NCI-H460 (cell line): ENCODE measurements around the gene ZBTB47. TPM values are rescaled to one million over a fixed set of nuclear protein-coding genes. Genes with fewer than 3 reads are reported as not detected.

Experiments
- DNase-seq: peaks from one replicate; pipeline ENCODE4 v3.0.0-alpha.2; 2016; ENCODE audit warnings: low read depth; ENCODE audit errors: extremely low read depth
- total RNA-seq: library from RNA; depleted of rRNA; stranded (reverse); fragments of >200 nt; shearing (Covaris generic); gene quantifications from 2 replicates; pipeline ENCODE4 v1.2.3, GENCODE V29; 2014

Gene ZBTB47
- total RNA-seq, 1 experiment from 2014 or later: 1.5 TPM

DNA sequence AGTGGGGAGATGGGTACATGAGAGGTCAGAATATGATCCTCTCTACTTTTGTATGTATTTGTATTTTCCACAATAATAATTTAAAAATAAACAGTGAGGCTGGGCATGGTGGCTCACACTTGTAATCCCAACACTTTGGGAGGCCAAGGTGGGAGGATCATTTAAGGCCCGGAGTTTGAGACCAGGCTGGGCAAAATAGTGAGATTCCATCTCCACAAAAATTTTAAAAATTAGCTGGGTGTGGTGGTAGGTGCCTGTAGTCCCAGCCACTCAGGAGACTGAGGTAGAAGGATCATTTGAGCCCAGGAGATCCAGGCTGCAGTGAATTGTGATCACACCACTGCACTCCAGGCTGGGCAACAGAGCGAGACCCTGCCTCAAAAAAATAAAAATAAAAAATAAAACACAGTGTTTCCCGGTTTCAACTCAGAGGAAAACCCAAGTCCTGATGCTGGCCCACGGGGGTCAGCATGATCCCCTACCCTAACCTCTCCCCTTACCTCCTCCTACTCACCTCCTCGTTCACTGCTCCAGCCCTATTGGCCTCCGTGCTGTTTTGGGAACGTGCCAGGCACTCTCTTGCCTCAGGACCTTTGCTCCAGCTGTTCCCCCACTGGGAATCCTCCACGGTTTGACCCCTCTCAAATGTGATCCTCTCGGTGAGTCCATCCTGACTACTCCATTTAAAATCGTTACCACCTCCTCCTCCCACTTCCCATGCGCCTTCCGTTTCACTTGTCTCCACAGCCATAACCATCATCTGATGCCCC, 29.0 kb downstream of the ZBTB47 start:
- no peak for DNase-seq

- peak; percentile 78 for DNase-seq
Measured at GRCh38 chr3:42683875-42684598, 30.5 kb downstream of the ZBTB47 start.

- DNase-seq: no peak
Measured at GRCh38 chr3:42684632-42685362, 31.3 kb downstream of the ZBTB47 start.

- no peak for DNase-seq
Measured at GRCh38 chr3:42685363-42685881, 31.9 kb downstream of the ZBTB47 start, which contains the start of gene KLHL40. TSS of gene KLHL40 (plus strand) at chr3:42685537. CDS start at chr3:42685619, 82 bp downstream.

DNA sequence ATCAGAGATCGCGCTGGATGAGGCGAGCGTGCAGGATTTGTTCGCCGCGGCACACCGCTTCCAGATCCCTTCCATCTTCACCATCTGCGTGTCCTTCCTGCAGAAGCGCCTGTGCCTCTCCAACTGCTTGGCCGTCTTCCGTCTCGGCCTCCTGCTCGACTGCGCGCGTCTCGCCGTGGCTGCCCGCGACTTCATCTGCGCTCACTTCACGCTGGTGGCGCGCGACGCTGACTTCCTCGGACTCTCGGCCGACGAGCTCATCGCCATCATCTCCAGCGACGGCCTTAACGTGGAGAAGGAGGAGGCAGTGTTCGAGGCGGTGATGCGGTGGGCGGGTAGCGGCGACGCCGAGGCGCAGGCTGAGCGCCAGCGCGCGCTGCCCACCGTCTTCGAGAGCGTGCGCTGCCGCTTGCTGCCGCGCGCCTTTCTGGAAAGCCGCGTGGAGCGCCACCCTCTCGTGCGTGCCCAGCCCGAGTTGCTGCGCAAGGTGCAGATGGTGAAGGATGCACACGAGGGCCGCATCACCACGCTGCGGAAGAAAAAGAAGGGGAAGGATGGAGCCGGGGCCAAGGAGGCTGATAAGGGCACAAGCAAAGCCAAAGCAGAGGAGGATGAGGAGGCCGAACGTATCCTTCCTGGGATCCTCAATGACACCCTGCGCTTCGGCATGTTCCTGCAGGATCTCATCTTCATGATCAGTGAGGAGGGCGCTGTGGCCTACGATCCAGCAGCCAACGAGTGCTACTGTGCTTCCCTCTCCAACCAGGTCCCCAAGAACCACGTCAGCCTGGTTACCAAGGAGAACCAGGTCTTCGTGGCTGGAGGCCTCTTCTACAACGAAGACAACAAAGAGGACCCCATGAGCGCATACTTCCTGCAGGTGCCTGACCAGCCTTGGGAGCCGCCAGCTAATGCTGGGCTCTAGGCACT, 32.7 kb downstream of the ZBTB47 start:
- no peak for DNase-seq

DNA sequence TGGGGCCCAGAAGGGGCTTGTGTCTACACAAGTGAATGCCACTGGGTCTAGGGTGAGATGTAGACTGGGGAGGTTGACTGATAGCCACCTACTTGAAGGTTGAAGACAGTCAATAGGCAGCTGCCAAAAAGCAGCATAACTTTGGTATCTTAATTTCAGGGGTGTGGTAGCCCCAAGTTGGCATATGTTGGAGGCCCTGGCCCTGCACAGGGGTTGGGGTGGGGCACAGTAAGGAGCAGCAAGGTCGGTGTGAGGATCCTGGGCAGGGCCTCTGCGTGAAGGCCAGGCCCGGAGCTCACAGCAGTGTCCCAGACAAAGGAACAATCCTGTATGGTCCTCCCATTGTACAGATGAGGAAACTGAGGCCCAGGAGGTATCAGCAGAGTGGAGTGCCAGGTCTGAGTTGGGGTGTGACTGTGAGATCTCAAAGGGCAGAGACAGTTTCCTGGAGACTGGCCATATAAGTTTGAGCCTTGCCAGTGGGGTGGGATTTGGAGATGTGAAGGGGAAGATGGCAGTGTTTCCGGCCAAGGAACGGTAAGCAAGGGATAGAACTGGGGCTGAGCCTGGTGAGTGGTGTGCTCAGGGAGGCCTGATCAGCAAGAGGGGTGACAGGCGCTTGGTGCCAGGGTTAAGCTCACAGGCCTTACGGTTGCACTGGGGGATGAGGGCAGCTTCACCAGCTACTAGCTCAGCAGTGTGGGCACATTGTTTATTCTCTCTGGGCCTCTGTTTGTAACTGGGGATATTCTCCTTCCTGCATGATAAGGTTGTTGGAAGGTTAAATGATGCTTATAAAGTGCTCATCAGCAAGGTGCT, 33.5 kb downstream of the ZBTB47 start:
- DNase-seq: no peak

GRCh38 chr3:42688016-42688415, 34.5 kb downstream of the ZBTB47 start:
- no peak for DNase-seq

DNA sequence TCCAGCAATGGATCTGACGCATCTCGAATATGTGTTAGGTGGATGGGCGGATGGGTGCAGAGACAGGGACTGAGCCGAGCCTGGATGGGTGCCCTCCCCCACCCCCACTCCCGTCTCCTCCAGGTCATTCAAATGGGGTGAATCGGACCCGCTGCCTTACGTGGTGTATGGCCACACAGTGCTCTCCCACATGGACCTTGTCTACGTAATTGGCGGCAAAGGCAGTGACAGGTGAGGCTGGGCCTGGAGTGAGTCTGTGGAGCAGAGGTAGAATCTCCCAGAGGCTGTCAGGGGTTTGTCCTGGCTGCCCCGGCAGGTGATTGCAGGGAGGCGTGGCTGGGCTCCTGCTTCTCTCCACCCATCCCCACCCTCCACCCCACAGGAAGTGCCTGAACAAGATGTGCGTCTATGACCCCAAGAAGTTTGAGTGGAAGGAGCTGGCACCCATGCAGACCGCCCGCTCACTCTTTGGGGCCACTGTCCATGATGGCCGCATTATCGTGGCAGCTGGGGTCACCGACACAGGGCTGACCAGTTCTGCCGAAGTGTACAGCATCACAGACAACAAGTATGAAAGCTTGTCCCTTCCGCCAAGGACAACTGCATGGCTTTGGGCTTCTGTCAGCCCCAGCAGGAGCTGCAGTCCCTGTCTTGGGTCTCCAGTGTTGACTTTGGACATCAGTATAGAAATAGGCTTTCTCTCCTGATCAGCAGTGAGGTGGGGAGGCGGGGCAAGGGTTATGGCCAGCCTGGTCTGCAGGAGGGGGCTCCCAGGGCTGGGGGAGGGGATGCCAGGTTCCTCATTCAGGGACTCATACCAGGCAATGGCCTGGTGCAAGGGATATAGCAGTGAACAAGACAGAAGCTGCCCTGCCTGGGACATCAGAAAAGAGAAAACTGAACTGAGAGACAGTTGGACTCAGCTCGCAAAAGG, 35.3 kb downstream of the ZBTB47 start:
- no peak for DNase-seq

DNA sequence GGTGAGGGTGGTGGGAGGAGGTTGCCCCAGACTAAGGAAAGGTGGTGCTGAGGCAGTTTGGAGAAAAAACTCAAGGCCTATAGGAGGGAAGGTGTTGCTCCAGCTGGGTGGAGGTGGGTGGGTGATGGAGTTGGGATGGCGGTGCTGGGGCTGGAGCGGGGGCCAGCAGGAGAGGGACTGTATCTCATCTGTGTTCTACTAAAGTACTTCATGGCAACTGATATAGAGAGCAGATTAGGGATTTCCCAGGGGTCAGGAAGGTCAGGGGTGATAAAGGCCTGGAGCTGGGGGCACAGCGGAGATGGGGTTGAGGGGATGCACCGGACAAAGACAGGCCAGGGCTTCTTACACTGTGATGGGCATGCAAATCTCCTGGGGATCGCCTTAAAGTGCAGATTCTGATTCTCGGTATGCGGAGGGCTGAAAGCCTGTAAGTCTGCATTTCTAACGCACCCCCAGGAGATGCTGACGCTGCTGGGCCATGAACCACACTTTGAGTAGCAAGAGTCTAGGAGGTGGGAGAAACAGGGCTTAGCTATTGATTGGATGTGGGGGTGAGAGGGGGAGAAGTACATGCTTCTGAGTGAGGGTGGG, 36.0 kb downstream of the ZBTB47 start:
- no peak for DNase-seq

GRCh38 chr3:42690191-42690590, 36.7 kb downstream of the ZBTB47 start:
- DNase-seq: no peak

DNA sequence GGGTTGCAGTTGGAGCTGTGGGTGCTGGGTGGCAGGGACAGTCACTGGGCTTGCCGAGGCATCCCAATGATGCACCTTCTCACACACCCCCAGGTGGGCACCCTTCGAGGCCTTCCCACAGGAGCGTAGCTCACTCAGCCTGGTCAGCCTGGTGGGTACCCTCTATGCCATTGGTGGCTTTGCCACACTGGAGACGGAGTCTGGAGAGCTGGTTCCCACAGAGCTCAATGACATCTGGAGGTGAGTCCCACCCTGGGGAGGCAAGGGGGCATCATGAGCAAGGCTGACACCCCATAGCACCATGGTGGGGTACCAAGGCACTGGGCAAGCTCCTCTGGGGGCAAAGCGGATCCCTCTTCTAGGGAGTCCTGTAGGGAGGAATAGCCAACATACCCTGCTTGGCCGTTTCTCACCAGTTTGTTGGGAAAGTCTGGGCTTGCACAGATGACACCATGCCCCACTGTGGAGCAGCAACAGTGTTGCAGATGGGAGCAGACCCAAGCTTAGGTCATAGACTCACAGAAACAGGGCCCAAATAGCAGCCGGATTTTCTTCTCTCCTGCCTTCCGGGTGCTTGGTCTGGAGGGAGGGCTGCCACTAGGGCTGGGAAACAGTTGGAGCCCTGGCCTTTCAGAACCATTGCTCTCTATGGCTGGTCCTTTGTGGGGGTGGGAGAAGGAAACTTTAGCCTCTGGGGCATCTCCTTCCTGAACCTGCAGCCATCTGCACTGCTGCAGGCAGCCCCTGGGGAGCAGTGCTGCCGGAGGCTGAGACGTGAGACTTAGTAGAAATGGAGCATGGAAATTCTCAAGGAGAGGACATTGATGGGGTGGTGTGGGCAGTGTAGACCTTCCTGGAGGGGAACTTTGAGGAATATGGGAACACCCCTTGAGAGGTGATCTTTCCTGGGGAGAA, 37.5 kb downstream of the ZBTB47 start:
- no peak for DNase-seq

DNA sequence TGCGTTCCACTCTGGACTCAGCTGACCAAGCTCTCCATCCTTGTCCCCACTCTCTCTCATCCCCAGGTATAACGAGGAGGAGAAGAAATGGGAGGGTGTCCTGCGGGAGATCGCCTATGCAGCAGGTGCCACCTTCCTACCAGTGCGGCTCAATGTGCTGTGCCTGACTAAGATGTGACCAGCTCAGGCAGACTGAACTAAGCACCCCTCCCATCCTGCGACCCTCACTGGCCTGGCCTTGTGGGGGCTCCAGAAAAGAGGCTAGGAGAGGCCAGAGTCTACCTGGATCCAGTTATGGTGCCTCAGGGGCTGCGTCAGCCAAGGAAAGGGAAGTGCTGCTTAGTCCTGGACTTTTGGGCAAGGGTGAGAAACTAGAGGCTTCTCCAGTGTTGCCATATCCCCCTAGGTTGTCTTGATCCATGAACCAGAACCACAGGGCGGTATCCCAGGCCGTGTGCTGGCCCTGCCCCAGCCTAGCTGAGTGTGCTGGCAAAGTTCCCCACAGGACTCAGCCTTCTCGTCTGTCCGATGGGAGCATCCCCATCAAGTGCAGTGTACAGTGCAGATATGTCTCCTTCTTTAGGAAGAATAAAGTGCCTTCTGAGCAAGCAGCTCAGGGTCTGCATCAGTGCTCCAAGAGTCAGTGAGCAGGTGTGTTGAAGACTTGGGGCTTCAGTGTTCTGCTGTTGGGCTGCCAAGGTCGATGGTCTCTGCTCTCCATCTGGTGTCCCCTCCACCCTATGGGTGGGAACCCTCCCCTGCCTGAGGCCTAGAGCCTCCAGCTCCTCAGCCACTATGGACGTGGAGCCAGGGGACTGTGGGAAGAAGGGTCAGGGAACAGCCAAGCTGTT, 38.5 kb downstream of the ZBTB47 start:
- DNase-seq: no peak

GRCh38 chr3:42692667-42693529, 39.4 kb downstream of the ZBTB47 start:
- no peak for DNase-seq

GRCh38 chr3:42693530-42693930, 40.0 kb downstream of the ZBTB47 start:
- DNase-seq: no peak

- no peak for DNase-seq
Measured at GRCh38 chr3:42694366-42694765, 40.9 kb downstream of the ZBTB47 start.
